HEK293 (cell line): ENCODE measurements around the gene CLEC16A.
A peak's percentile ranks its signal among the peaks of the same experiment; 100 is the strongest.

Source experiments
- CTCF ChIA-PET: fragments of 350-600 bp; formaldehyde crosslinking; extraction: SDS; loops from one replicate; lab custom pipeline; 2021; ENCODE audit warnings: antibody characterized with exemption; lab: Yijun Ruan, JAX
- POLR2A ChIA-PET: fragments of 300-600 bp; formaldehyde crosslinking; extraction: SDS; loops from one replicate; lab custom pipeline; 2020; ENCODE audit warnings: antibody characterized with exemption, inconsistent platforms; lab: Yijun Ruan, JAX
- H3K27ac ChIP-seq: fragments of 200-500 bp; sonication (Bioruptor generic); 2 replicates; pipeline ENCODE4 v1.5.1; 2014; ENCODE audit warnings: low read depth, low read length, control low read depth, inconsistent platforms; ENCODE audit errors: extremely low read depth
- H3K36me3 ChIP-seq, 2 experiments: fragments of 200-500 bp in 1 of 2; sonication (Bioruptor generic) in 1 of 2; 1 replicate in 1 of 2; 2 replicates in 1 of 2; pipeline ENCODE4 v1.5.1; 2014 to 2017; ENCODE audit warnings: inconsistent platforms in 2 of 2, low read length in 2 of 2; ENCODE audit not compliant: control insufficient read depth in 2 of 2, insufficient read depth in 1 of 2
- H3K4me1 ChIP-seq: fragments of 200-500 bp; sonication (Bioruptor generic); 2 replicates; pipeline ENCODE4 v1.5.1; 2014; ENCODE audit warnings: mild to moderate bottlenecking, low read length, inconsistent platforms; ENCODE audit not compliant: control insufficient read depth, insufficient read depth
- H3K4me3 ChIP-seq: 2 replicates; pipeline ENCODE4 v1.5.1; 2011; ENCODE audit warnings: low read depth, mild to moderate bottlenecking, control low read depth, low read length, moderate library complexity
- H3K9me3 ChIP-seq: fragments of 200-500 bp; sonication (Bioruptor generic); 2 replicates; pipeline ENCODE4 v1.5.1; 2014; ENCODE audit warnings: low read depth, low read length, inconsistent platforms; ENCODE audit not compliant: control insufficient read depth, insufficient read depth
- ZNF544 ChIP-seq: fragments of 450-650 bp; formaldehyde crosslinking; IDR thresholded peaks from 2 replicates; pipeline ENCODE4 v1.5.0; 2017; ENCODE audit warnings: missing biosample characterization, missing genetic modification characterization
- ZNF664 ChIP-seq: fragments of 450-650 bp; formaldehyde crosslinking; IDR thresholded peaks from 2 replicates; pipeline ENCODE4 v1.5.1; 2016; ENCODE audit warnings: missing biosample characterization, missing genetic modification characterization
- ZNF776 ChIP-seq: fragments of 450-650 bp; formaldehyde crosslinking; IDR thresholded peaks from 2 replicates; pipeline ENCODE4 v1.5.0; 2017; ENCODE audit warnings: missing biosample characterization, missing genetic modification characterization, borderline replicate concordance
- ZSCAN30 ChIP-seq: fragments of 450-650 bp; IDR thresholded peaks from 2 replicates; pipeline ENCODE4 v1.5.1; 2018; ENCODE audit warnings: missing biosample characterization, mild to moderate bottlenecking, missing genetic modification characterization, moderate library complexity

Gene CLEC16A

GRCh38 chr16:11231367-11231970, 287.1 kb downstream of the CLEC16A start:
- ChIA-PET CTCF (interaction anchor here (0.7 to 0.9 kb wide), 2 partner anchors 12 to 256 kb away, joined by 3 to 4 read pairs; no protein-coding TSS in a partner anchor), POLR2A (no interaction called here)

More at GRCh38 chr16:11231367-11231970, 287.1 kb downstream of the CLEC16A start:
- Histone ChIP-seq H3K9me3 (no peaks in the 10 kb centered on the region), H3K36me3 (no peaks in the 10 kb centered on the region), H3K4me3 (no peak overlapping the region), H3K4me1 (no peaks in the 10 kb centered on the region)
- no peak for TF ChIP-seq ZSCAN30 (tag by site-specific recombination)
- TF ChIP-seq ZNF664 (tag by site-specific recombination), result peak; percentile 85
- no peak for TF ChIP-seq ZNF776
- no peak for TF ChIP-seq ZNF544
- TF ChIP-seq, all 188 proteins: peak for 1
- no peak overlapping the region for H3K27ac ChIP-seq
